Nucleus accumbens (tissue), 56 donors: ENCODE data around the gene NAALADL2.
"Not testable (repeated sequence)": the region's sequence is repeated elsewhere in the genome, so short reads cannot be mapped to it uniquely, and the experiment has no call there.

Experiments used
- DNase-seq, 56 donors: peaks; one replicate each; lab custom pipeline; 2025; lab: John Stamatoyannopoulos, UW

NAALADL2 gene

GRCh38 chr3:175118382-175118941 lies 259.3 kb downstream of the NAALADL2 start:
- no peak for DNase-seq

- DNase-seq = no peak
These were observed 262.1 kb downstream of the NAALADL2 start for GRCh38 chr3:175121225-175121624.

- no peak for DNase-seq
These were observed 268.0 kb downstream of the NAALADL2 start for GRCh38 chr3:175127075-175127662.

- DNase-seq = no peak
These were observed 270.0 kb downstream of the NAALADL2 start for GRCh38 chr3:175129126-175129525.

GRCh38 chr3:175129571-175129970 lies 270.4 kb downstream of the NAALADL2 start:
- DNase-seq = no peak

GRCh38 chr3:175131866-175132265 lies 272.7 kb downstream of the NAALADL2 start:
- not testable (repeated sequence) for DNase-seq

GRCh38 chr3:175132706-175133105 lies 273.6 kb downstream of the NAALADL2 start:
- DNase-seq = not testable (repeated sequence)

GRCh38 chr3:175144368-175144767 lies 285.2 kb downstream of the NAALADL2 start:
- DNase-seq = no peak

GRCh38 chr3:175146258-175146657 lies 287.1 kb downstream of the NAALADL2 start:
- no peak for DNase-seq

- DNase-seq = no peak
These were observed 290.5 kb downstream of the NAALADL2 start for GRCh38 chr3:175149675-175150074.

GRCh38 chr3:175150812-175151401 lies 291.8 kb downstream of the NAALADL2 start:
- peak in 6 of 56 donors; percentile 6 to 29 (median 10) for DNase-seq

- DNase-seq = no peak
These were observed 294.5 kb downstream of the NAALADL2 start for GRCh38 chr3:175153595-175153994.

- no peak for DNase-seq
These were observed 296.0 kb downstream of the NAALADL2 start for GRCh38 chr3:175155172-175155571.

- DNase-seq = no peak
These were observed 300.1 kb downstream of the NAALADL2 start for GRCh38 chr3:175159202-175159601.

- no peak for DNase-seq
These were observed 302.2 kb downstream of the NAALADL2 start for GRCh38 chr3:175161291-175161690.

- no peak for DNase-seq
These were observed 304.6 kb downstream of the NAALADL2 start for GRCh38 chr3:175163686-175164085.

- DNase-seq = not testable (repeated sequence)
These were observed 314.0 kb downstream of the NAALADL2 start for GRCh38 chr3:175173117-175173516.

GRCh38 chr3:175176556-175176955 lies 317.4 kb downstream of the NAALADL2 start:
- DNase-seq = no peak

GRCh38 chr3:175179055-175179454 lies 319.9 kb downstream of the NAALADL2 start:
- DNase-seq = no peak

GRCh38 chr3:175184392-175184791 lies 325.3 kb downstream of the NAALADL2 start:
- DNase-seq = no peak

- no peak for DNase-seq
These were observed 326.8 kb downstream of the NAALADL2 start for GRCh38 chr3:175185903-175186302.

GRCh38 chr3:175186511-175186910 lies 327.4 kb downstream of the NAALADL2 start:
- DNase-seq = no peak
